A549 treated with Hydrocortisone at 1 μM for 4 hours (cell line): ENCODE measurements around the gene USF3. TPM values are rescaled to one million over a fixed set of nuclear protein-coding genes. Genes with fewer than 3 reads are reported as not detected.

Experiments used
- total RNA-seq: library from RNA; stranded (reverse); fragments of 200-300 nt; extraction: Qiagen RNA extraction; gene quantifications from 5 replicates; pipeline ENCODE4 v1.2.3, GENCODE V29; 2022

USF3 gene, protein sequence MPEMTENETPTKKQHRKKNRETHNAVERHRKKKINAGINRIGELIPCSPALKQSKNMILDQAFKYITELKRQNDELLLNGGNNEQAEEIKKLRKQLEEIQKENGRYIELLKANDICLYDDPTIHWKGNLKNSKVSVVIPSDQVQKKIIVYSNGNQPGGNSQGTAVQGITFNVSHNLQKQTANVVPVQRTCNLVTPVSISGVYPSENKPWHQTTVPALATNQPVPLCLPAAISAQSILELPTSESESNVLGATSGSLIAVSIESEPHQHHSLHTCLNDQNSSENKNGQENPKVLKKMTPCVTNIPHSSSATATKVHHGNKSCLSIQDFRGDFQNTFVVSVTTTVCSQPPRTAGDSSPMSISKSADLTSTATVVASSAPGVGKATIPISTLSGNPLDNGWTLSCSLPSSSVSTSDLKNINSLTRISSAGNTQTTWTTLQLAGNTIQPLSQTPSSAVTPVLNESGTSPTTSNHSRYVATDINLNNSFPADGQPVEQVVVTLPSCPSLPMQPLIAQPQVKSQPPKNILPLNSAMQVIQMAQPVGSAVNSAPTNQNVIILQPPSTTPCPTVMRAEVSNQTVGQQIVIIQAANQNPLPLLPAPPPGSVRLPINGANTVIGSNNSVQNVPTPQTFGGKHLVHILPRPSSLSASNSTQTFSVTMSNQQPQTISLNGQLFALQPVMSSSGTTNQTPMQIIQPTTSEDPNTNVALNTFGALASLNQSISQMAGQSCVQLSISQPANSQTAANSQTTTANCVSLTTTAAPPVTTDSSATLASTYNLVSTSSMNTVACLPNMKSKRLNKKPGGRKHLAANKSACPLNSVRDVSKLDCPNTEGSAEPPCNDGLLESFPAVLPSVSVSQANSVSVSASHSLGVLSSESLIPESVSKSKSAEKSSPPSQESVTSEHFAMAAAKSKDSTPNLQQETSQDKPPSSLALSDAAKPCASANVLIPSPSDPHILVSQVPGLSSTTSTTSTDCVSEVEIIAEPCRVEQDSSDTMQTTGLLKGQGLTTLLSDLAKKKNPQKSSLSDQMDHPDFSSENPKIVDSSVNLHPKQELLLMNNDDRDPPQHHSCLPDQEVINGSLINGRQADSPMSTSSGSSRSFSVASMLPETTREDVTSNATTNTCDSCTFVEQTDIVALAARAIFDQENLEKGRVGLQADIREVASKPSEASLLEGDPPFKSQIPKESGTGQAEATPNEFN (N-terminal part only)
- 2.4 to 3.2 TPM (median 2.6 TPM) in 5 replicates for total RNA-seq

DNA sequence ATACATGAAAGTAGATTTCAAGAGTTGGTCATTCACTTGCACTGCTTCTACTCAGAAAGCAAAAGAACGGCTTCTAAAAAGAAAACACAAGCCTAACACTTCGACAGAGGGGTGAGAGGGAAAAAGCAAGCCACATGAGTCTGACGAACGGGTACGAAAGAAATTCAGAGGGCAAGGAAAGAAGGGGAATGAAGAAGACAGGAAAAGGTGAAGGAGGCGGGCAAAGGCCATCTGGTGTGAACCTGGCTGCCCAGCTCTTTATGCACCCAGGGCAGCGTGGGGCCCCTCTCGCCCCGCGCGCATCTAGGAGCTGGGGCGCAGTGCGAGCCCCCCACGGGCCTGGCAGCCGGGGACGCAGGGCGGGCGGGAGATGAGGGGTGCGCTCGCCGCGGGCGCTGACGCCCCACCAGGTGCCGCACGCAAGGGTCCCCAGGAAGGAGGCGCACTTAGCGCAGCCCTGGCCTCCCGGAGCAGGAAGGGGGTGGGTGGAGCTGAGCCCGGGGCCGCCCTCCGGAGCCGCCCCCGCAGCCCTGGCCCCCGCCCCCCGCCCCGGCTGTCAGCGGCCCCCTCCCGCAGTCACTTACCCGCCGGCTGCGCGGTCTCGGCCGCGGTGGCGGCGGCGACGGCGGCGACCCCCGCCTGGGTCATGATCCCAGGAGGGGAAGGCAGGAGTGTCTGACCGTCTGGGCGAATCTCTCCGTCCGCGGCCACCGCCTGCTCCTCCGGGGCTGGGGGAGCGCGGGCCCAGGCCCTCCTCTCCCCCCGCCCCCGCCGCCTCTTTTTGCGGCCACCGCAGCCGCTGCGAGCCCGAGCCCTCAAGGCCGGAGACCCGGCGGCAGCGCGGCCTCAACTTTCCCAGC, at the start of gene USF3:
USF3 (minus strand) TSS at position 857 of the 860 bp plus-strand sequence. CDS start 21,764 bp downstream, outside the sequence.

DNA sequence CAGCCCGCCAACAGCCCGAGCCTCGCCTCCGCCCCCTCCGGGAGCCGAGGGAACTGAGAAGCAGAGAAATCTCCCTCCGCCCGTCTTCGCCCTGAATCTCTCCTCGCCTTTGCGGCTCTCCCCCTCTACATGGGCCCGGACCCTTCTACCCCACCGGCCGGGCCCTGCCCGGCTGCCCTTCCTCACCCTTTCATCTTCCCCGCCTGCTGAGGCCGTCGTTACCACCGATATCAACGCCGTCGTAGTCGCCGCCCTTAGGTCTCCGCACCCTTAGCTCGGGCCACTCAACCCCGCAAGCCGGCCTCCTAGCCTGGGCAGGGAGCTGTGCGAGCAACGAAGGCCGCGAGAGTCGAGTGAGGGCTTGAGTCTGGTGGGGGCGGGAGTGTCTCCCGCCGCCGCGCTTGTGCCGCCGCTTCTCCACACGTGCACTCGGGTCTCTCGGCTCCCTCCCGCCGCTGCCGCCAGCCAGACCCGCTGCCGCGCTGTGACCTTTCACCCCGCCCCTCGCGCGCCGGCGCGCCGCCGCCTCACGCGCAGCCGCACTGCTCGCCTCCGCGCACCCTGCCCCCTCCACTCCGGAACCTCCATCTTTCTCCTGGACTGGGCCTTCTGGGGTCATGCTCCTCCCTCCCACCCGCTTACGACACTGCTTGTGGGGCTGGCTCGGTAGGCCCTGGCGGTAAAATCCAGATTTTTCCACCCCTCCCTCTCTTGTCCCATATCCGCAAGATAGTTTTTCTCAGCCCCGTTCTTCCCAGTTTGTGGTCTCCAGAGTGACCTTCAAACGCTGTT, 49.5 kb upstream of the USF3 start, which contains the start of gene NAA50:
NAA50 (minus strand) TSS at position 494 of the 792 bp plus-strand sequence; CDS start at position 194, 300 bp downstream.

Other genes starting within 250 kb of the USF3 start
- 5.6 to 8.7 TPM (median 7.7 TPM) in 5 replicates for gene SPICE1, start 181.5 kb downstream of the USF3 start, total RNA-seq
- 0.46 to 0.60 TPM (median 0.54 TPM) in 5 replicates for gene SIDT1, start 164.1 kb downstream of the USF3 start, total RNA-seq
- 132 to 194 TPM (median 149 TPM) in 5 replicates for gene NAA50, start 49.6 kb upstream of the USF3 start, total RNA-seq
- gene ATP6V1A, start 50.4 kb upstream of the USF3 start, total RNA-seq = 16.1 to 23.7 TPM (median 17.9 TPM) in 5 replicates
- gene GRAMD1C, start 142.1 kb upstream of the USF3 start, total RNA-seq = 0.30 to 1.1 TPM (median 0.63 TPM) in 5 replicates